Epithelial cell of esophagus (primary cell): ENCODE data around the gene SLC22A4.

Experiments used
- DNase-seq: peaks from one replicate; pipeline ENCODE4 v3.0.0; 2010; ENCODE audit warnings: low read depth
- H3K4me3 ChIP-seq: 2 replicates; pipeline ENCODE4 v1.5.1; 2011; ENCODE audit warnings: mild to moderate bottlenecking, low read length, control low read depth
- CTCF ChIP-seq: IDR thresholded peaks from 2 replicates; pipeline ENCODE4 v1.5.1; 2011; ENCODE audit warnings: low read depth, mild to moderate bottlenecking, low read length, control low read depth, inconsistent platforms; ENCODE audit not compliant: insufficient read depth; ENCODE audit errors: missing control alignments

SLC22A4 gene

GRCh38 chr5:132368186-132368585 is 74.0 kb downstream of the SLC22A4 start:
- no peak for DNase-seq
- no peak for TF ChIP-seq CTCF
- H3K4me3 ChIP-seq: no peak overlapping the region

- no peak for TF ChIP-seq CTCF
- peak overlapping the region; percentile 79 for H3K4me3 ChIP-seq
- no peak for DNase-seq
These were observed 74.8 kb downstream of the SLC22A4 start for GRCh38 chr5:132369007-132369473.

- peak; percentile 75 for DNase-seq
- peak within 1 kb of the TSS; percentile 79 for H3K4me3 ChIP-seq
- TF ChIP-seq CTCF: no peak
These were observed 75.4 kb downstream of the SLC22A4 start, which contains the start of gene SLC22A5 for GRCh38 chr5:132369474-132370180. Gene SLC22A5 (plus strand): TSS chr5:132369710. CDS start chr5:132369973, 263 bp downstream.

- DNase-seq: no peak
- H3K4me3 ChIP-seq: peak overlapping the region; percentile 79
- TF ChIP-seq CTCF: no peak
These were observed 76.2 kb downstream of the SLC22A4 start for GRCh38 chr5:132370181-132370970.

GRCh38 chr5:132370971-132371602 is 76.9 kb downstream of the SLC22A4 start:
- H3K4me3 ChIP-seq: peak overlapping the region; percentile 79
- no peak for TF ChIP-seq CTCF
- DNase-seq: peak; percentile 52

GRCh38 chr5:132371603-132371994 is 77.4 kb downstream of the SLC22A4 start:
- peak overlapping the region; percentile 79 for H3K4me3 ChIP-seq
- no peak for DNase-seq
- TF ChIP-seq CTCF: no peak
